GM18858 (cell line): ENCODE results near the gene PCDHB13.

Experiments
- ATAC-seq: cut with Tn5 transposase; IDR thresholded peaks from one replicate; pipeline ENCODE4 v1.9.1; 2021; ENCODE audit not compliant: unreplicated experiment

The PCDHB13 gene

DNA sequence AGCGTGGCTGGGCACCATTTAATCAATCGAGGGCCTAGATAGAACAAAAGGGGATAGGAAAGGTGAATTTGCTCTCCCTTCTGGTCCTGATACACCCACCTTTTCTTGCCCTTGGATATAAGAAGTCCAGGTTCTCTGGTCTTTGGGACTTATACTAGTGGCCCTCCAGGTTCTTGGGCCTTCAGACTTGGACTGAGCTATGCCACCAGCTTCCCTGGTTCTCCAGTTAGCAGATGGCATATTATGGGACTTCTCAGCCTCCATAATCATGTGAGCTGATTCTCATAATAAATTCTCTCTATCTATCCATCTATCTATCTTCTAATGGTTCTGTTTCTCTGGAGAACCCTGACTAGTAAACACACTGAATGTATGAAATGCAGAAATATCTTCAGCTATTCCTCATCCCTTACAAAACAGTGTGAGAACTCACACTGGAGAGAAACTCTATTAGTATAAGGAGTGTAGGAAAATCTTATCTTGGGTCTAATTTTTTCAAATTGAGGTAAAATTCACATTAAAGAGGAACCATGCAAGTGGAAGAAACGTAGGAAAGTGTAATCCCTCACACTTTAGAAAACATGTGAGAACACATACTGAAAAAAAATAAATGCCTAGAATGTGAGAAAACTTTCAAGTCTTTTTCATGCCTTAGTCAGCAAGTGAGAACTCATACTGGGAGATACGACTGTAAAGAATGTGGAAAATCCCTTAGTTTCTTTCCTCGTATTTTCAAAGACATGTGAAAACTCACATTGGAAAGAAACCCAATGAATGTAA lies 46.9 kb downstream of the PCDHB13 start:
- no peak for ATAC-seq

DNA sequence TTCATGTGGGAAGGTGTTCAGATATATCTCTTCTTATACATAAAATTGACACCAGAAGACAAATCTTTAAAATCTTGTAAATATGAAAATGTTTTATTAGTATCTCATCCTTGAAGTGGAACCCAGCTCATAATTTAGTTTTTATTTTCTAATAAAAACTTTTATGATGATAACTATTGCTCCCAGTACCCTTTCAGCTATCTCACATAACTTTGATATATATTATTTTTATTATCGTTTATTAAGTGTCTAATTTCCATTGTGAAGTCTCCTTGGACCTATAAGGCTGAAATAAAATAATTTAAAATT lies 47.5 kb downstream of the PCDHB13 start:
- no peak for ATAC-seq
